ENCODE results near the gene CC2D2A. TPM values are rescaled to one million over a fixed set of nuclear protein-coding genes. Genes with fewer than 3 reads are reported as not detected.

CC2D2A gene
- total RNA-seq (1 to 10 TPM; 1.9 to 7.7 (median 3.5) TPM), polyA plus RNA-seq (1 to 10 TPM; 4.1 to 6.2 TPM)

DNA sequence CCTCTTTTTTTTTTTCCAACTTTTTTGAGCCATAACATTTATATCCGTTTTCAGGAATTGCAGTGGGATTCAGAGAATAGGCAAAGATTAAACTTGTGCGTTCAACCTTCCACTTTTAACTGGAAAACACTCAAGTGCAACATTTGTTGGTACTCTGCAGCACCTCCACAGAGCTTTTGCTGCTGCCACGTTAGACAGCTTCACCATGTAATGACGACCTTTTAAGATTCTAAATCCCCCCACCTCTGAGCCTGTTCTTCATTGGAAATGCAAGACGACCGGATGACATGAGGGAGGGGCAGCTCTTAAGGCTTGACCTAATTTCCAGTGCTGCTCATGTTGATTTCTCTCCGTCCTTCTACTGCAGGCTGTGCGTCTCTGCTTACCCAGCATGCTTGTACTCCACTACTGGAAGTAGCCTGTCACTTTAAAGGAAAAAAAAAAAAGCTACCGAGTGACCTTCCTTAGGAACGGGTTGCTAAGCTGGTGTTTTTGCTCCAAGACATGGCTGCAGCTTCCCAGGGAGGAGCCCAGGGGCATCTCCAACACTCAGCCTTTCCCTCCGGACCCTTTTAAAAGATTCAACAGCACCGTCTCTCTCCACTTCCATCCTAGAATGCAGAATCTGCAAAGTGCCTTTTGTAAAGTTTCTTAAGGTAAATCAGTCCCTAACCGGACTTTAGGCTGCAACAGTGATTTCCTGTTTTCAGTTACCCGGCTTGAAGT, at the start of gene CC2D2A:
Gene CC2D2A (plus strand): TSS at position 481 of the 726 bp plus-strand sequence. CDS start 6,051 bp downstream, outside the sequence.
- ATAC-seq = peak; percentile 91 to 98 (median 96)
- peak in 3 of 6 donors; percentile 6 to 32 (median 16) for DNase-seq
- FAIRE-seq = no peak
- intact Hi-C loops (cut with DNase I) = no loop called here
- Histone ChIP-seq H3K9me3 (no peaks in the 10 kb centered on the region), H3K27ac (no peak within 1 kb of the TSS), H3K4me1 (no peaks in the 10 kb centered on the region), H3K4me3 (peak within 1 kb of the TSS; percentile 15 to 46 (median 34)), H3K27me3 (no peaks in the 10 kb centered on the region), H3K36me3 (no peaks in the 10 kb centered on the region)
- 2 to 3% methylated on average over 14 of the region's 14 CpGs for WGBS, 2 donors
- TF ChIP-seq CTCF (IDR thresholded peaks at IDR 0.05) = no peak

DNA sequence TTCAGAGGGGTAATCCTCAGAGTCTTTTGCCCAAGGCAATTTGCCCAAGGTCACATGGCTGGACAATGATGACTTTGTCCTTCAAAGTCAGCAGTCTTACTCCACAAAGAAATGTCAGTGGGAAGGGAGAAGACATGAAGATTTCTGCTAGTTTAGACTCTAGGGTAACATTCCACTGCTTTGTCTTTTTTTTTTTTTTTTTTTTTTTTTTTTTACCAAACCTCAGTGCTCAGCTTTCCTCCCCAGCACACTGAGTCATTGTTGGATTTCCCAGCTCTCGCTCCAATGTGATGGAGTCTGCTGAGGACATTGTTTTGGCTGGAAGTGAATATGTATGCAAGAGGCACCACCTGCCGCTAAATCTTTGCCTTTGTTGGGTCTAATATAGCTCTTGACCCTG, 49.0 kb upstream of the CC2D2A start:
- H3K27me3 ChIP-seq = no peaks in the 10 kb centered on the region
- TF ChIP-seq CTCF (IDR thresholded peaks at IDR 0.05) = no peak
- no peak for FAIRE-seq
- no peaks in the 10 kb centered on the region for H3K4me1 ChIP-seq
- DNase-seq = no peak
- 65 to 87% methylated on average over 2 of the region's 2 CpGs for WGBS, 2 donors
- no peak overlapping the region for H3K4me3 ChIP-seq
- no peaks in the 10 kb centered on the region for H3K36me3 ChIP-seq
- intact Hi-C loops (cut with DNase I) = no loop called here
- no peaks in the 10 kb centered on the region for H3K9me3 ChIP-seq
- no peak overlapping the region for H3K27ac ChIP-seq
- peak in 1 of 4 donors; percentile 25 for ATAC-seq

DNA sequence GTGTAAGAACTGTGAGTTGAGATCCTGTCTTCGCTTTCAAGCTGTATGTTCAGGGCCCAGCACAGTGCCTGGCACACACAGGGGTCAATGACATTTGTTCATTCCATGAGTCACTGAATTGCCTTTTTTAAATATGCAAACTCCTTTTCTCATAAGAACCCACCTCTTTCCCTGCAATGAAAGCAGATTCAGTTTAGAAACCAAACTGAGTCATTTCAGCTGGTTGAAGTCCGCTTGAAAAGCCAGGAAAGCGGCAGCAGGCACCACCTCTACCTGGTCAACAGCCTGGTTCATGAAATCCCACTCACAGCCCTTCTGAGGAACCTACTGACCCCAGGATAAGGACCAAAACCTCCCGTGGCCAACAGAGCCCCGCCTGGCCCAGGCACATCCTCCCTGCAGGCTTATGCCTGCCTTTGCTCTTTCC, 46.4 kb upstream of the CC2D2A start:
- no peak for TF ChIP-seq CTCF (IDR thresholded peaks at IDR 0.05)

DNA sequence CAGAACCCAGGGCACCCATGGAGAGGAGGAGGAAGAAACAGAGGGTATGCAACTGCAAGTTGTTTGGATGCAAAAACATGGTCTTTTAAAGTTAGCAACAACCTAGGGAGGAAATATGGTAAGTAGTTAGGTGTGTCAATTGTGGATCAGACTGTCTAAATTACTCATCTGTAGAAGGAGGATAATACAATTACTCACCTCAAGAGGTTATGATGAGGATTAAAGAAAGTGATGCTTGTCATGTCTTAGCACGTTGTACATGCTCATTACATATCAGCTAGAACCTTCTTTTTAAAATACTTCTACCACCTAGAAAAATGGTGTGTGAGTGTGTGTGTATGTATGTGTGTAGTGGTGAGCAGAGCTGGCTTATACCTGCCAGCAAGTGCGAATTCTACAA, 44.2 kb upstream of the CC2D2A start:
- H3K27me3 ChIP-seq = no peaks in the 10 kb centered on the region
- no peaks in the 10 kb centered on the region for H3K9me3 ChIP-seq
- DNase-seq (no peak), ATAC-seq (no peak), FAIRE-seq (no peak)
- H3K27ac ChIP-seq = no peak overlapping the region
- 74 to 75% methylated on average over 2 of the region's 2 CpGs for WGBS, 2 donors
- intact Hi-C loops (cut with DNase I) = no loop called here
- H3K36me3 ChIP-seq = no peaks in the 10 kb centered on the region
- H3K4me1 ChIP-seq = no peaks in the 10 kb centered on the region
- no peak overlapping the region for H3K4me3 ChIP-seq
- no peak for TF ChIP-seq CTCF (IDR thresholded peaks at IDR 0.05)

More for the DNA sequence above, 46.4 kb upstream of the CC2D2A start:
- Histone ChIP-seq H3K4me3 (no peak overlapping the region), H3K36me3 (no peaks in the 10 kb centered on the region), H3K27ac (no peak overlapping the region), H3K4me1 (no peaks in the 10 kb centered on the region), H3K9me3 (no peaks in the 10 kb centered on the region), H3K27me3 (no peaks in the 10 kb centered on the region)
- intact Hi-C loops (cut with DNase I) = no loop called here
- no peak for FAIRE-seq
- WGBS, 2 donors = 72 to 78% methylated on average over 5 of the region's 5 CpGs
- no peak for DNase-seq
- ATAC-seq = no peak

DNA sequence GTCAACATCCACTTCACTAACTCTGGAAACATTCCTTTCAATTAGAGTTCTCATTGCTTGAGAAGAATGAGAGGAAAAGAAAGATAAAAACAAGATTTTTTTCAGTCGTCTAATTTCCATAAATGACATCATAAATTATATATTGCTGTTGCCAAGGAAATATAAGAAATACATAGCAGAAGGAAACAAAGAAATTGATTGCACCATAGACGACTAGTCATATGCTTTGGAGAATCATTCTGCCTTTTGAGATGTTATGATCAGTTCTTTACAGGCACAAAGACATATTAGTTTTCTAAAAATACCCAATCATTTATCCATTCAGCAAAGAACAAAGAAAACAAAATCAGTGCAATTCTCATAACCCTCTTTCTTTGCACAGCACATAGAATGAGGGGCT, 42.5 kb upstream of the CC2D2A start:
- H3K27ac ChIP-seq = no peak overlapping the region
- no peaks in the 10 kb centered on the region for H3K9me3 ChIP-seq
- no peak for FAIRE-seq
- H3K27me3 ChIP-seq = no peaks in the 10 kb centered on the region
- no peak overlapping the region for H3K4me3 ChIP-seq
- intact Hi-C loops (cut with DNase I) = no loop called here
- H3K4me1 ChIP-seq = no peaks in the 10 kb centered on the region
- DNase-seq = no peak
- no peak for ATAC-seq
- H3K36me3 ChIP-seq = no peaks in the 10 kb centered on the region
- TF ChIP-seq CTCF (IDR thresholded peaks at IDR 0.05) = no peak
- 45 to 63% methylated on average over 2 of the region's 2 CpGs for WGBS, 2 donors

Measured in pancreas (tissue), 10 donors.